ENCODE results near the gene MCOLN1. TPM values are rescaled to one million over a fixed set of nuclear protein-coding genes. Genes with fewer than 3 reads are reported as not detected.

The MCOLN1 gene
- total and polyA plus RNA-seq, 4 donors = 10.9 to 17.0 (median 13.7) TPM

- Histone ChIP-seq H3K27me3 (ENCODE audit: control insufficient read depth in 4 of 4, insufficient read depth in 4 of 4, low read length in 3 of 4) (no peaks in the 10 kb centered on the region), H3K9ac (ENCODE audit: low read depth in 1 of 2, low read length in 2 of 2) (no peak overlapping the region), H3K36me3 (ENCODE audit: control insufficient read depth in 4 of 4, insufficient read depth in 3 of 4, low read depth in 1 of 4, low read length in 3 of 4) (peaks cover 0 to 3% (median 1%) of the 10 kb centered on the region in 4 donors), H3K9me3 (ENCODE audit: control insufficient read depth in 4 of 4, low read length in 3 of 4) (no peaks in the 10 kb centered on the region), H3K27ac (ENCODE audit: low read depth in 1 of 2, low read length in 2 of 2) (no peak overlapping the region), H3K4me1 (ENCODE audit: control insufficient read depth in 4 of 4, insufficient read depth in 4 of 4, low read length in 3 of 4) (no peaks in the 10 kb centered on the region), H3K4me3 (ENCODE audit: low read depth in 1 of 3, low read length in 3 of 3) (no peak overlapping the region)
- TF ChIP-seq HNF4A (conservative IDR thresholded peaks at IDR 0.05) (no peak), YY1 (IDR thresholded peaks at IDR 0.05) (no peak)
- no peak for DNase-seq (ENCODE audit: low spot score)
- 86% methylated on average over 35 of the region's 35 CpGs for WGBS
These were observed 45.5 kb upstream of the MCOLN1 start for GRCh38 chr19:7476777-7477494.

GRCh38 chr19:7477758-7478157, 44.7 kb upstream of the MCOLN1 start:
- WGBS = 93% methylated on average over 10 of the region's 10 CpGs
- Histone ChIP-seq H3K36me3 (ENCODE audit: control insufficient read depth in 4 of 4, insufficient read depth in 3 of 4, low read depth in 1 of 4, low read length in 3 of 4) (peaks cover 0 to 3% (median 0%) of the 10 kb centered on the region in 4 donors), H3K4me1 (ENCODE audit: control insufficient read depth in 4 of 4, insufficient read depth in 4 of 4, low read length in 3 of 4) (no peaks in the 10 kb centered on the region), H3K9ac (ENCODE audit: low read depth in 1 of 2, low read length in 2 of 2) (no peak overlapping the region), H3K9me3 (ENCODE audit: control insufficient read depth in 4 of 4, low read length in 3 of 4) (no peaks in the 10 kb centered on the region), H3K27ac (ENCODE audit: low read depth in 1 of 2, low read length in 2 of 2) (no peak overlapping the region), H3K27me3 (ENCODE audit: control insufficient read depth in 4 of 4, insufficient read depth in 4 of 4, low read length in 3 of 4) (no peaks in the 10 kb centered on the region), H3K4me3 (ENCODE audit: low read depth in 1 of 3, low read length in 3 of 3) (no peak overlapping the region)
- no peak for TF ChIP-seq JUND (IDR thresholded peaks at IDR 0.05)
- TF ChIP-seq MAX (IDR thresholded peaks at IDR 0.05) = no peak
- TF ChIP-seq FOXA1 (IDR thresholded peaks at IDR 0.05) = no peak
- no peak for TF ChIP-seq HNF4G (IDR thresholded peaks at IDR 0.05)
- TF ChIP-seq RXRA (IDR thresholded peaks at IDR 0.05) = no peak
- TF ChIP-seq EGR1 (IDR thresholded peaks at IDR 0.05; ENCODE audit: low read depth in 2 of 2) = no peak
- TF ChIP-seq ATF3 (IDR thresholded peaks at IDR 0.05) = no peak
- no peak for TF ChIP-seq NR2F2 (IDR thresholded peaks at IDR 0.05)
- DNase-seq (ENCODE audit: low spot score) = no peak

- no peak for DNase-seq (ENCODE audit: low spot score)
- H3K4me3 ChIP-seq (ENCODE audit: low read depth in 1 of 3, low read length in 3 of 3) = no peak overlapping the region
- no peaks in the 10 kb centered on the region for H3K27me3 ChIP-seq (ENCODE audit: control insufficient read depth in 4 of 4, insufficient read depth in 4 of 4, low read length in 3 of 4)
- no peak overlapping the region for H3K27ac ChIP-seq (ENCODE audit: low read depth in 1 of 2, low read length in 2 of 2)
- TF ChIP-seq YY1 (IDR thresholded peaks at IDR 0.05) = no peak
- no peak for TF ChIP-seq RAD21 (IDR thresholded peaks at IDR 0.05)
- TF ChIP-seq GABPA (IDR thresholded peaks at IDR 0.05 in 1 of 2, conservative IDR thresholded peaks at IDR 0.05 in 1 of 2) = no peak
- no peak for TF ChIP-seq CTCF (IDR thresholded peaks at IDR 0.05; ENCODE audit: low read depth, low read length, missing input control)
- TF ChIP-seq HNF4A (conservative IDR thresholded peaks at IDR 0.05) = no peak
- 86% methylated on average over 26 of the region's 26 CpGs for WGBS
- peaks cover 0 to 3% (median 0%) of the 10 kb centered on the region in 4 donors for H3K36me3 ChIP-seq (ENCODE audit: control insufficient read depth in 4 of 4, insufficient read depth in 3 of 4, low read depth in 1 of 4, low read length in 3 of 4)
- H3K9me3 ChIP-seq (ENCODE audit: control insufficient read depth in 4 of 4, low read length in 3 of 4) = no peaks in the 10 kb centered on the region
- no peak overlapping the region for H3K9ac ChIP-seq (ENCODE audit: low read depth in 1 of 2, low read length in 2 of 2)
- H3K4me1 ChIP-seq (ENCODE audit: control insufficient read depth in 4 of 4, insufficient read depth in 4 of 4, low read length in 3 of 4) = no peaks in the 10 kb centered on the region
These were observed 44.1 kb upstream of the MCOLN1 start for GRCh38 chr19:7478173-7478842.

Measured in liver (tissue), 9 donors.